Tibial artery (tissue), 4 donors: ENCODE data around the gene FRYL.
"Not testable (repeated sequence)": the region's sequence is repeated elsewhere in the genome, so short reads cannot be mapped to it uniquely, and the experiment has no call there.

ENCODE experiments used
- DNase-seq, 2 donors: peaks; one replicate each; pipeline ENCODE4 v3.0.0-alpha.2; 2019
- H3K27ac ChIP-seq, 2 donors: fragments of 200-600 bp; sonication (generic) in 1 of 2; 1 replicate in 1 of 2; 2 replicates in 1 of 2; pipeline ENCODE4 v1.5.1; 2018 to 2019; ENCODE audit warnings: mild to moderate bottlenecking in 1 of 2
- H3K27me3 ChIP-seq, 2 donors: fragments of 200-600 bp; sonication (generic) in 1 of 2; one replicate each; pipeline versions ENCODE4 v1.5.1 to v1.6.0; 2016 to 2019
- H3K36me3 ChIP-seq, 3 donors: fragments of 200-600 bp; sonication (generic) in 2 of 3; one replicate each; pipeline ENCODE4 v1.5.1; 2016 to 2019; ENCODE audit warnings: mild to moderate bottlenecking in 2 of 3
- H3K4me1 ChIP-seq, 4 donors: fragments of 200-600 bp; sonication (generic) in 2 of 4; 1 replicate in 3 of 4; 2 replicates in 1 of 4; pipeline ENCODE4 v1.5.1; 2016 to 2019
- H3K4me3 ChIP-seq, 2 donors: fragments of 200-600 bp; sonication (generic) in 1 of 2; 1 replicate in 1 of 2; 2 replicates in 1 of 2; pipeline ENCODE4 v1.5.1; 2018 to 2019; ENCODE audit warnings: mild to moderate bottlenecking in 2 of 2
- H3K9me3 ChIP-seq, 3 donors: fragments of 200-600 bp; sonication (generic) in 1 of 3; one replicate each; pipeline ENCODE4 v1.5.1; 2016 to 2019
- intact Hi-C: fragments of 100-400 bp; cut with DNase I; formaldehyde crosslinking; loops from one replicate; pipeline ENCODE4 v1.15.0; 2023; ENCODE audit warnings: low total_unique reads
- TF ChIP-seq, protein P1 (sequence below), 2 experiments: fragments of 200-600 bp in 1 of 2; fragments of 450-650 bp in 1 of 2; IDR thresholded peaks; one replicate each; pipeline ENCODE4 v1.5.1; 2017 to 2019; ENCODE audit warnings: antibody characterized with exemption in 2 of 2, mild to moderate bottlenecking in 1 of 2, moderate library complexity in 1 of 2

FRYL gene

DNA sequence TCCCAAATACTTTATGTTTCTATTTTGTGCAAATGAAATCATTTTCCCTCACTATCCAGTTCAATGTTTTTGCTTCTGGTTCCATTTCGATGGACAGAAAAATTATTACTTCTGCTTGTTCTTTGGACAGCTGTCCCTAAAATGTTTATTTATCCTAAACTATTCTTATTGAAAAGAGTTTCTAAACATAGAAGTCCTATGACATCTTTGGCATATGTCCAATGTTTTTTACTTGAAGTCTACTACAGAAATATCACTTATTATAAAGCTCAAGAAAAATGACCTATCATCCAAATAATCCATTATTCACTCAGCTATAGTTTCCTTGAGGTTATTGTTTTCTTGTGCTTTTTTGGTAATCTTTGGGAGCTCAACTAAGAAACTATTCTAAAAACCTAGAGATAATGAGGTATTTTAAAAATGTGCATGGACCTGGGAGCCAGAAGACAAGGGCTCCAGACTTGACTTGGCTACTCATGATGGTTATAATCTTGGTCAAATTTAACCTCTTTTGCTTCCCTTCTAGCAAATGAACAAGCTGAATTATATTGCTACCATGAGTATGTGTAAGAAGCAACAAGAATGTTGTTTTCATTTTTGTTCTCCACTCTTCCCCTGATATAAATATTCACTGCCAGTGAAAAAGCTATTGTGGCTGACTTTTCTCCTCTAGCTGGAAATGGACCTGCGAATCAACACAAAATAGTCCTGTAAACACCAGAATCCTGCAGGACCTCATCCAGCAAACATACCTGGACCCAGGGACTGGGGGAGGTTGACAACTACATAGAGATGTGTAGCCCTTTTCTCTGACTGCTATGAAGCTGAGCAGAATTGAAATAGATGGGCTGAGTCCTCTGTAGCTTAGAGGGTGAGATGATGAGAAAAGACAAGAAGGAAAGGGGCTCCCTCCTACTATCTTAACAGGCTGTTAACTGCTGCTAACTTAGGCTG is 137.4 kb downstream of the FRYL start:
- intact Hi-C loops = no loop called here

DNA sequence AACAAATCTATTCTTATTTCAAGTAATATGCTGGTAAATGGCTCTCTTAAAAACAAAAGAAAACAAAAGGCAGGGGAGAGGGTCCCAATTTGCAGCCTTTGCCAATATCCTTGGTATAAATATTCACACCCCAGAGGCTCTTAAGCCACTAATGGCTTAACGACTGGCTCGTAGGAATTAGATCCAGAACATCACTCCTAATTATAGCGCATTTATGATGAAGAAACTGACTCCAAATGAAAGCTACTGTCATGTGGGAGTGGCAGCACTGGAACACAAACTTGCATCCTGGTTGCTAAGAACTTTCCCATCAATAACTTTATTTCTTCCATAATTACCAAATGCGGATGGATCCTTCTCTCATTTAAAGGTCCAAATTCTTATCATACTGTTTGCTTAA is 138.7 kb downstream of the FRYL start:
- no peaks in the 10 kb centered on the region for H3K36me3 ChIP-seq
- intact Hi-C loops = no loop called here
- H3K27me3 ChIP-seq = no peaks in the 10 kb centered on the region
- H3K27ac ChIP-seq = peak overlapping the region in 1 of 2 donors; percentile 4
- no peaks in the 10 kb centered on the region for H3K9me3 ChIP-seq
- DNase-seq = no peak
- TF ChIP-seq, protein P1, sequence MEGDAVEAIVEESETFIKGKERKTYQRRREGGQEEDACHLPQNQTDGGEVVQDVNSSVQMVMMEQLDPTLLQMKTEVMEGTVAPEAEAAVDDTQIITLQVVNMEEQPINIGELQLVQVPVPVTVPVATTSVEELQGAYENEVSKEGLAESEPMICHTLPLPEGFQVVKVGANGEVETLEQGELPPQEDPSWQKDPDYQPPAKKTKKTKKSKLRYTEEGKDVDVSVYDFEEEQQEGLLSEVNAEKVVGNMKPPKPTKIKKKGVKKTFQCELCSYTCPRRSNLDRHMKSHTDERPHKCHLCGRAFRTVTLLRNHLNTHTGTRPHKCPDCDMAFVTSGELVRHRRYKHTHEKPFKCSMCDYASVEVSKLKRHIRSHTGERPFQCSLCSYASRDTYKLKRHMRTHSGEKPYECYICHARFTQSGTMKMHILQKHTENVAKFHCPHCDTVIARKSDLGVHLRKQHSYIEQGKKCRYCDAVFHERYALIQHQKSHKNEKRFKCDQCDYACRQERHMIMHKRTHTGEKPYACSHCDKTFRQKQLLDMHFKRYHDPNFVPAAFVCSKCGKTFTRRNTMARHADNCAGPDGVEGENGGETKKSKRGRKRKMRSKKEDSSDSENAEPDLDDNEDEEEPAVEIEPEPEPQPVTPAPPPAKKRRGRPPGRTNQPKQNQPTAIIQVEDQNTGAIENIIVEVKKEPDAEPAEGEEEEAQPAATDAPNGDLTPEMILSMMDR (IDR thresholded peaks at IDR 0.05) = no peak
- peaks cover 0 to 59% (median 25%) of the 10 kb centered on the region in 4 donors for H3K4me1 ChIP-seq
- no peak overlapping the region for H3K4me3 ChIP-seq

More for the DNA sequence above, 137.4 kb downstream of the FRYL start:
- Histone ChIP-seq H3K27me3 (no peaks in the 10 kb centered on the region), H3K4me1 (peaks cover 0 to 59% (median 25%) of the 10 kb centered on the region in 4 donors), H3K4me3 (no peak overlapping the region), H3K36me3 (no peaks in the 10 kb centered on the region), H3K27ac (peak overlapping the region; percentile 10 to 42), H3K9me3 (no peaks in the 10 kb centered on the region)
- DNase-seq = no peak
- TF ChIP-seq, protein P1 (IDR thresholded peaks at IDR 0.05) = no peak

DNA sequence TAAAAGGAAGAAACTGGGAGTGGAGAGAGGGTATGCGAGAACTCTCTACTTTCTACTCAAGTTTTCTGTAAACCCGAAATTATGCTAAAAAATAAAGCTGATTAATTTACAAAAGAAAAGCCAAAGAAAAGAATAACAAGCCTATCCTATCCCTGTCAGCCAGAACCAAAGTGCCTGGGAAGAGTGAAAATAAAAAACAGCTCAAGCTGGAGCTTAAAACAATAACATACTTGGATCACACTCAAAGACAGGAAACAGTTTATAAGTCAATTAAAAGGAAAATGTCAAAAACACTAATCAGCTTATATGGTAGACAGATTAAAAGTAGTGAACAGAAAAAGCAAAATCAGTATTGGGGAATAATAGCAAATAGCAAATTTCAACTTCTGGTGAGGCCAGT is 139.4 kb downstream of the FRYL start:
- H3K27me3 ChIP-seq = no peaks in the 10 kb centered on the region
- TF ChIP-seq, protein P1 (IDR thresholded peaks at IDR 0.05) = no peak
- DNase-seq = no peak
- H3K4me1 ChIP-seq = peaks cover 0 to 59% (median 25%) of the 10 kb centered on the region in 4 donors
- no peaks in the 10 kb centered on the region for H3K9me3 ChIP-seq
- intact Hi-C loops = no loop called here
- no peaks in the 10 kb centered on the region for H3K36me3 ChIP-seq
- H3K27ac ChIP-seq = peak overlapping the region in 1 of 2 donors; percentile 4
- no peak overlapping the region for H3K4me3 ChIP-seq

DNA sequence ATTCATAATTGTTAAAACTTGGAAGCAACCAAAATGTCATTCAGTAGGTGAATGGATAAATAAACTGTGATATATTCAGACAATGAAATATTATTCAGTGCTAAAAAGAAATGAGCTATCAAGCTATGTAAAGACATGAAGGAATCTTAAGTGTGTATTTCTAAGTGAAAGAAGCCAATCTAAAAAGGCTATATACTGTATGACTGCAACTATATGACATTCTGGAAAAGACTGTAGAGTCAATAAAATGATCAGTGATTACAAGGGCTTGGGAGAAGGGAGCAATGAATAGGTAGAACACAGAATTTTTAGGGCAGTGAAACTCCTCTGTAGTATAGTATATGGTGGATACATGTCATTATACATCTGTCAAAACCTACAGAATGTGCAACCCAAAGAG is 139.9 kb downstream of the FRYL start:
- Histone ChIP-seq H3K4me1 (peaks cover 0 to 58% (median 25%) of the 10 kb centered on the region in 4 donors), H3K9me3 (no peaks in the 10 kb centered on the region), H3K36me3 (no peaks in the 10 kb centered on the region), H3K27ac (peak overlapping the region in 1 of 2 donors; percentile 4), H3K4me3 (no peak overlapping the region), H3K27me3 (no peaks in the 10 kb centered on the region)
- TF ChIP-seq, protein P1 (IDR thresholded peaks at IDR 0.05) = no peak
- intact Hi-C loops = no loop called here
- DNase-seq = no peak

DNA sequence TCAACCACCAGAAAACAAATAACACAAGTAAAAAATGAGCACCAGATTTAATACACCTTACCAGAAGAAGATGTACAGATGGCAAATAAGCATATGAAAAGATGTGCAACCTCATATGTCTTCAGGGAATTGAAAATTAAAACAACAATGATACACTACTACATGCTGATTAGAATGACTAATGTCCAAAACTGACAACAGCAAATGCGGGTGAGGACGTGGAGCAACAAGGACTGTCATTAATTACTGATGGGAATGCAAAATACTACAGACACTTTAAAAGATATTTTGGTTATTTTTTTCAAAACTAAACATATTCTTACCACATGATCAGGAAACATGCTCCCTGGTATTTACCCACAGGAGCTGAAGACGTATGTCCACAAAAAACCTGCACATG is 140.3 kb downstream of the FRYL start:
- Histone ChIP-seq H3K4me3 (no peak overlapping the region), H3K4me1 (peaks cover 0 to 58% (median 25%) of the 10 kb centered on the region in 4 donors), H3K27me3 (no peaks in the 10 kb centered on the region), H3K36me3 (no peaks in the 10 kb centered on the region), H3K9me3 (no peaks in the 10 kb centered on the region), H3K27ac (no peak overlapping the region)
- TF ChIP-seq, protein P1 (IDR thresholded peaks at IDR 0.05) = no peak
- intact Hi-C loops = no loop called here
- DNase-seq = no peak

DNA sequence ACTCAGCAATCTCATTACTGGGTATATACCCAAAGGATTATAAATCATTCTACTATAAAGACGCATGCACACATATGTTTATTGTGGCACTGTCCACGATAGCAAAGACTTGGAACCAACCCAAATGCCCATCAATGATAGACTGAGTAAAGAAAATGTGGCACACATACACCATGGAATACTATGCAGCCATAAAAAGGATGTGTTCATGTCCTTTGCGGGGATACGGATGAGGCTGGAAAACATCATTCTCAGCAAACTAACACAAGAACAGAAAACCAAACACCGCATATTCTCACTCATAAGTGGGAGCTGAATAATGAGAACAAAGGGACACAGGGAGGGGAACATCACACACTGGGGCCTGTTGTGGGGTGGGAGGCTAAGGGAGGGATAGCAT is 141.5 kb downstream of the FRYL start:
- H3K36me3 ChIP-seq, H3K27me3 ChIP-seq, H3K4me3 ChIP-seq, H3K27ac ChIP-seq, DNase-seq, H3K9me3 ChIP-seq, intact Hi-C loops: not testable (repeated sequence)
- H3K4me1 ChIP-seq = peaks cover 0 to 60% (median 29%) of the 10 kb centered on the region in 4 donors
